Germinal center (tissue), 1 donor: Measurements from ENCODE around the gene UGT3A2.

Experiments
- DNase-seq: peaks from one replicate; pipeline ENCODE4 v3.0.0; 2012; ENCODE audit warnings: mixed read lengths, low spot score

Gene UGT3A2

GRCh38 chr5:36007366-36007765 lies 59.3 kb downstream of the UGT3A2 start:
- DNase-seq, result no peak

GRCh38 chr5:36006163-36006562 lies 60.5 kb downstream of the UGT3A2 start:
- no peak for DNase-seq

GRCh38 chr5:36001032-36001431 lies 65.7 kb downstream of the UGT3A2 start:
- no peak for DNase-seq

- no peak for DNase-seq
Observed at GRCh38 chr5:35999547-35999946, 67.1 kb downstream of the UGT3A2 start.

- no peak for DNase-seq
Observed at GRCh38 chr5:35996076-35996475, 70.6 kb downstream of the UGT3A2 start.

GRCh38 chr5:35990941-35991611 lies 75.6 kb downstream of the UGT3A2 start, which contains the start of gene UGT3A1:
Gene UGT3A1 (minus strand): TSS chr5:35991390. CDS start chr5:35991240, 150 bp downstream.
- no peak for DNase-seq

GRCh38 chr5:35990520-35990919 lies 76.2 kb downstream of the UGT3A2 start:
- no peak for DNase-seq

GRCh38 chr5:35988529-35988928 lies 78.2 kb downstream of the UGT3A2 start:
- DNase-seq, result no peak

- no peak for DNase-seq
Observed at GRCh38 chr5:35987776-35988175, 78.9 kb downstream of the UGT3A2 start.
